Caco-2 (cell line): Measurements from ENCODE around the gene KCNC1. TPM values are rescaled to one million over a fixed set of nuclear protein-coding genes. Genes with fewer than 3 reads are reported as not detected.

Experiments
- BruUV-seq: library from RNA; stranded (reverse); fragments of 400-500 nt; replicated peaks from 2 replicates; lab custom pipeline; 2021; lab: Mats Ljungman, UMichigan
- CTCF ChIA-PET: fragments of 300-600 bp; sonication (Branson Sonifier 250); formaldehyde crosslinking; loops from one replicate; lab custom pipeline; 2022; ENCODE audit warnings: antibody characterized with exemption; lab: Charles Lee
- POLR2A ChIA-PET: fragments of 300-600 bp; sonication (Branson Sonifier 250); formaldehyde crosslinking; loops from one replicate; lab custom pipeline; 2022; ENCODE audit warnings: antibody characterized with exemption; lab: Charles Lee
- DNase-seq, 2 experiments: peaks; one replicate each; pipeline versions ENCODE4 v3.0.0 to v3.0.0-alpha.2; 2020 to 2022
- H3K27me3 ChIP-seq: replicated peaks from 2 replicates; pipeline ENCODE4 v1.6.0; 2011; ENCODE audit warnings: low read length; ENCODE audit not compliant: control insufficient read depth, insufficient read depth
- H3K36me3 ChIP-seq: 2 replicates; pipeline ENCODE4 v1.5.1; 2011; ENCODE audit warnings: low read length; ENCODE audit not compliant: control insufficient read depth, insufficient read depth
- H3K4me1 ChIP-seq: fragments of 250-450 bp; sonication (Bioruptor Pico); 2 replicates; pipeline ENCODE4 v1.5.1; 2020; ENCODE audit warnings: mild to moderate bottlenecking
- H3K4me3 ChIP-seq: 2 replicates; pipeline ENCODE4 v1.5.1; 2011; ENCODE audit warnings: low read depth, mild to moderate bottlenecking, control low read depth, low read length
- H3K9me3 ChIP-seq: fragments of 250-450 bp; sonication (Bioruptor Pico); 2 replicates; pipeline ENCODE4 v1.5.1; 2020; ENCODE audit warnings: mild to moderate bottlenecking, moderate library complexity
- H3K27ac Mint-ChIP-seq: one replicate; pipeline ENCODE4 v1.8.0; 2022; ENCODE audit warnings: mixed read lengths; ENCODE audit not compliant: unreplicated experiment
- H3K27me3 Mint-ChIP-seq: one replicate; pipeline ENCODE4 v1.8.0; 2022; ENCODE audit warnings: mixed read lengths; ENCODE audit not compliant: insufficient read depth, unreplicated experiment
- H3K36me3 Mint-ChIP-seq: one replicate; pipeline ENCODE4 v1.8.0; 2022; ENCODE audit warnings: mild to moderate bottlenecking, mixed read lengths; ENCODE audit not compliant: insufficient read depth, unreplicated experiment
- H3K4me1 Mint-ChIP-seq: one replicate; pipeline ENCODE4 v1.8.0; 2022; ENCODE audit warnings: low read depth, mixed read lengths; ENCODE audit not compliant: unreplicated experiment
- H3K4me3 Mint-ChIP-seq: one replicate; pipeline ENCODE4 v1.8.0; 2022; ENCODE audit warnings: mild to moderate bottlenecking, moderate library complexity, mixed read lengths; ENCODE audit not compliant: unreplicated experiment
- H3K9me3 Mint-ChIP-seq: one replicate; pipeline ENCODE4 v1.8.0; 2022; ENCODE audit warnings: mixed read lengths; ENCODE audit not compliant: unreplicated experiment
- intact Hi-C: fragments of 100-400 bp; cut with micrococcal nuclease; formaldehyde crosslinking; loops from one replicate; pipeline ENCODE4 v1.10.0; 2022; ENCODE audit not compliant: unreplicated experiment
- total RNA-seq: library from RNA; stranded (reverse); gene quantifications from 2 replicates; pipeline ENCODE4 v1.2.3, GENCODE V29; 2022
- TF ChIP-seq, protein P1 (sequence below), 2 experiments: fragments of 200-600 bp in 1 of 2; IDR thresholded peaks; 1 replicate in 1 of 2; 2 replicates in 1 of 2; pipeline versions ENCODE4 v1.5.1 to v1.8.0; 2011 to 2022; ENCODE audit warnings: antibody characterized with exemption in 1 of 2, control low read depth in 1 of 2, inconsistent platforms in 1 of 2, low read depth in 1 of 2, low read length in 1 of 2, mild to moderate bottlenecking in 1 of 2, moderate library complexity in 1 of 2; ENCODE audit not compliant: insufficient read depth in 1 of 2, severe bottlenecking in 1 of 2, unreplicated experiment in 1 of 2

Gene KCNC1
- total RNA-seq, 1 experiment from 2014 or later: 0.07 TPM

DNA sequence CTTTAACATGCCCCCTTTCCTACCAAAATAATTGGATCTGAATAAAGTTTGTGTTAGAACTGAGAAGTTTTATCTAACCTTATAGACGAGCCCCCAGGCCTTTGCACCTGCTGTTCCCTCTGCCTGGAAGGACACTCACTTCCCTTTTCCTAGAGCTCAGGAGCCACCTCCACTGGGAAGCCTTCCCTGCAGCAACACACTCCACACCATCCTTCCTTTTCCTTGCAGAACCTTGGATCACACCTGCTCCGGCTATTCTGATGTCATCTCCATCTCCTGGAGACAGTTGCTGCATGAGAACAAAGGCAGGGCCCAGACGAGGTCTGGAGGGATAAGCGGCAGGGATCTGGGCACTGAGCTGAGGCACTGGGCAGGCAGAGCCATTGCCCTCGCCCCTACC, 37.8 kb upstream of the KCNC1 start:
- Histone ChIP-seq H3K4me1 (no peaks in the 10 kb centered on the region), H3K36me3 (no peaks in the 10 kb centered on the region), H3K27me3 (no peaks in the 10 kb centered on the region; the same call in 1 of the 2 replicates), H3K4me3 (no peak overlapping the region), H3K9me3 (no peaks in the 10 kb centered on the region)
- H3K27me3 Mint-ChIP-seq: peaks cover 17% of the 10 kb centered on the region
- intact Hi-C loops: no loop called here
- no peak for DNase-seq
- CTCF ChIA-PET: no interaction called here
- no peak overlapping the region for H3K27ac Mint-ChIP-seq
- no peak overlapping the region for H3K4me3 Mint-ChIP-seq
- H3K36me3 Mint-ChIP-seq: no peaks in the 10 kb centered on the region
- POLR2A ChIA-PET: no interaction called here
- TF ChIP-seq, protein P1, sequence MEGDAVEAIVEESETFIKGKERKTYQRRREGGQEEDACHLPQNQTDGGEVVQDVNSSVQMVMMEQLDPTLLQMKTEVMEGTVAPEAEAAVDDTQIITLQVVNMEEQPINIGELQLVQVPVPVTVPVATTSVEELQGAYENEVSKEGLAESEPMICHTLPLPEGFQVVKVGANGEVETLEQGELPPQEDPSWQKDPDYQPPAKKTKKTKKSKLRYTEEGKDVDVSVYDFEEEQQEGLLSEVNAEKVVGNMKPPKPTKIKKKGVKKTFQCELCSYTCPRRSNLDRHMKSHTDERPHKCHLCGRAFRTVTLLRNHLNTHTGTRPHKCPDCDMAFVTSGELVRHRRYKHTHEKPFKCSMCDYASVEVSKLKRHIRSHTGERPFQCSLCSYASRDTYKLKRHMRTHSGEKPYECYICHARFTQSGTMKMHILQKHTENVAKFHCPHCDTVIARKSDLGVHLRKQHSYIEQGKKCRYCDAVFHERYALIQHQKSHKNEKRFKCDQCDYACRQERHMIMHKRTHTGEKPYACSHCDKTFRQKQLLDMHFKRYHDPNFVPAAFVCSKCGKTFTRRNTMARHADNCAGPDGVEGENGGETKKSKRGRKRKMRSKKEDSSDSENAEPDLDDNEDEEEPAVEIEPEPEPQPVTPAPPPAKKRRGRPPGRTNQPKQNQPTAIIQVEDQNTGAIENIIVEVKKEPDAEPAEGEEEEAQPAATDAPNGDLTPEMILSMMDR (IDR thresholded peaks at IDR 0.05; ENCODE audit: insufficient read depth in 1 of 2, low read depth in 1 of 2, low read length in 1 of 2, severe bottlenecking in 1 of 2, unreplicated experiment in 1 of 2): no peak
- no TSS peak for BruUV-seq
- H3K9me3 Mint-ChIP-seq: no peaks in the 10 kb centered on the region
- no peaks in the 10 kb centered on the region for H3K4me1 Mint-ChIP-seq

GRCh38 chr11:17697175-17697949, 37.2 kb upstream of the KCNC1 start:
- DNase-seq: no peak
- H3K27me3 Mint-ChIP-seq: peaks cover 16% of the 10 kb centered on the region
- Histone ChIP-seq H3K4me1 (no peaks in the 10 kb centered on the region), H3K27me3 (no peaks in the 10 kb centered on the region; the same call in 1 of the 2 replicates), H3K4me3 (no peak overlapping the region), H3K9me3 (no peaks in the 10 kb centered on the region), H3K36me3 (no peaks in the 10 kb centered on the region)
- intact Hi-C loops: no loop called here
- TF ChIP-seq, protein P1 (IDR thresholded peaks at IDR 0.05; ENCODE audit: insufficient read depth in 1 of 2, low read depth in 1 of 2, low read length in 1 of 2, severe bottlenecking in 1 of 2, unreplicated experiment in 1 of 2): no peak
- ChIA-PET CTCF (no interaction called here), POLR2A (no interaction called here)
- H3K9me3 Mint-ChIP-seq: no peaks in the 10 kb centered on the region
- H3K36me3 Mint-ChIP-seq: no peaks in the 10 kb centered on the region
- no TSS peak for BruUV-seq
- no peaks in the 10 kb centered on the region for H3K4me1 Mint-ChIP-seq
- no peak overlapping the region for H3K4me3 Mint-ChIP-seq
- no peak overlapping the region for H3K27ac Mint-ChIP-seq

DNA sequence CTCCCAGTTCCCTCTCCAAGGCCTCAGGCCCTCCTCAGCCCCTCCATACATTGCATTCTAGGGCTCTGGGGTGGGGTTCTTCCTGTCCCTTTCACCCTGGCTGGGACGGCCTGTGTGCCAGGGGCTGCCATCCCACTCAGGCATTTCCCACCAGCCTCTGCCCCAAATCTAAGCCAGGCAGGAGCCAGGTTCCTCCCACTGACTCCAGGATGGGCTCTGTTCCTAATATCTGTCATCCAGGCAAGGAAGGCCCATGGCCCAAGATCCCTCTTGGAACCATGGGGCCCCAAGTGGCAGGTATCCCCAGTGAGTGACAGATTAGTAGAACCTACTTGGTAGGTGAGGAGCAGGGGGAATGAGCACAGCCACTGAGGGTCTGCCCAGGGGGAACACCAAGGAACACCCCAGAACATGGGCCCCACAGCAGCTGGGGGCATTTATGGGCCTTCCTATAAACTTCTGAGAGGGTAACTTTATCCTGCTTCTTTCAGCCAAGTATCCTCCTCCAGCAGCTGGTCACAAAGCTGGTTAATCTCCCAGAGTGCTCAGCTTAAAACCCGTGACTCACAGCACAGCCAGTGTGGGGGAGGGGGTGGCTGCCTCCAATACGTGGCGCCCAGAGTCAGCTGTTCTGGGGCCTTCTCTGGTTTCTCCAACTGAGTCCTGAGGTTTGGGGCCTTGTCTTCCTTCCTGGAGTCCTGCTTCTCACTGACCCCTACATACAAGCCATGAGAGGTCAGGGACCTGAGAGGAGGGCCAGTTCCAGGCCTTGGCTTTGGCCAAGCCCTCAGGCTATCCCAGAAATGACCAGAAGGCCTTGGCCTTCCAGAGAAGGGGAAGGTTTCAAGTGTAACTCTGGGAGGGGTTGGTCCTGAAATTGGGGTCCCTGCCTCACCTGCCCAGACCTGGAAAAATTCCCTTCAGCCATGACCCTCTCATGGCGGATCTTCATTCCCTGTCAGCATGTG, 35.1 kb upstream of the KCNC1 start:
- H3K4me1 Mint-ChIP-seq: no peaks in the 10 kb centered on the region
- ChIA-PET CTCF (no interaction called here), POLR2A (no interaction called here)
- Histone ChIP-seq H3K27me3 (no peaks in the 10 kb centered on the region; the same call in 1 of the 2 replicates), H3K9me3 (no peaks in the 10 kb centered on the region), H3K4me1 (no peaks in the 10 kb centered on the region), H3K36me3 (no peaks in the 10 kb centered on the region), H3K4me3 (no peak overlapping the region)
- H3K4me3 Mint-ChIP-seq: no peak overlapping the region
- intact Hi-C loops: no loop called here
- no TSS peak for BruUV-seq
- TF ChIP-seq, protein P1 (IDR thresholded peaks at IDR 0.05; ENCODE audit: insufficient read depth in 1 of 2, low read depth in 1 of 2, low read length in 1 of 2, severe bottlenecking in 1 of 2, unreplicated experiment in 1 of 2): no peak
- no peak for DNase-seq
- no peak overlapping the region for H3K27ac Mint-ChIP-seq
- peaks cover 9% of the 10 kb centered on the region for H3K27me3 Mint-ChIP-seq
- H3K36me3 Mint-ChIP-seq: peaks cover 4% of the 10 kb centered on the region
- peaks cover 13% of the 10 kb centered on the region for H3K9me3 Mint-ChIP-seq
